Right forelimb (tissue), 1 donor: Measurements from ENCODE around the gene CFAP46.

Experiments
- DNase-seq: peaks from one replicate; pipeline ENCODE4 v3.0.0-alpha.2; 2018

Gene CFAP46

GRCh38 chr10:132764108-132764507 is 178.3 kb downstream of the CFAP46 start:
- no peak for DNase-seq

- no peak for DNase-seq
Measured at GRCh38 chr10:132763545-132763944, 178.8 kb downstream of the CFAP46 start.

GRCh38 chr10:132762267-132762666 is 180.1 kb downstream of the CFAP46 start:
- DNase-seq, result no peak

- DNase-seq, result no peak
Measured at GRCh38 chr10:132761395-132762060, 180.8 kb downstream of the CFAP46 start.

- no peak for DNase-seq
Measured at GRCh38 chr10:132758865-132759264, 183.5 kb downstream of the CFAP46 start.
